Activated CD4-positive, alpha-beta T cell treated with anti-CD3 and anti-CD28 coated beads, Interleukin-2, amount 10 ng/mL, durations not matched to agents 7 days and 5 days (primary cell): ENCODE data around the gene CCDC8. TPM values are rescaled to one million over a fixed set of nuclear protein-coding genes. Genes with fewer than 3 reads are reported as not detected.
"Not testable (repeated sequence)": the region's sequence is repeated elsewhere in the genome, so short reads cannot be mapped to it uniquely, and the experiment has no call there.

Source experiments
- CTCF ChIA-PET: fragments of 350-600 bp; sonication (Branson Sonifier 250); formaldehyde crosslinking; loops from one replicate; lab custom pipeline; 2021; ENCODE audit warnings: antibody characterized with exemption; lab: Charles Lee
- POLR2A ChIA-PET: fragments of 350-600 bp; sonication (Branson Sonifier 250); formaldehyde crosslinking; loops from one replicate; lab custom pipeline; 2021; ENCODE audit warnings: antibody characterized with exemption; lab: Charles Lee
- DNase-seq: peaks from one replicate; pipeline ENCODE4 v3.0.0-alpha.2; 2020
- H3K27ac Mint-ChIP-seq: one replicate; pipeline ENCODE4 v1.8.0; 2021; ENCODE audit warnings: mild to moderate bottlenecking, moderate library complexity, mixed read lengths
- H3K27me3 Mint-ChIP-seq: one replicate; pipeline ENCODE4 v1.8.0; 2021; ENCODE audit warnings: mixed read lengths
- H3K36me3 Mint-ChIP-seq: one replicate; pipeline ENCODE4 v1.8.0; 2021; ENCODE audit warnings: low read depth, mixed read lengths
- H3K4me1 Mint-ChIP-seq: one replicate; pipeline ENCODE4 v1.8.0; 2021; ENCODE audit warnings: mixed read lengths
- H3K4me3 Mint-ChIP-seq: one replicate; pipeline ENCODE4 v1.8.0; 2021; ENCODE audit warnings: mild to moderate bottlenecking, moderate library complexity, mixed read lengths
- H3K9me3 Mint-ChIP-seq: one replicate; pipeline ENCODE4 v1.8.0; 2021; ENCODE audit warnings: mixed read lengths
- total RNA-seq, 2 experiments: library from RNA; stranded (reverse); gene quantifications; one replicate each; pipeline ENCODE4 v1.2.3, GENCODE V29; 2021

CCDC8 gene
- total RNA-seq, 2 experiments from 2014 or later = not detected

GRCh38 chr19:46447006-46447405 is 33.6 kb upstream of the CCDC8 start:
- no peak for DNase-seq
- Mint-ChIP-seq H3K27ac (no peak overlapping the region), H3K27me3 (peaks cover 20% of the 10 kb centered on the region), H3K4me3 (no peak overlapping the region), H3K9me3 (peaks cover 9% of the 10 kb centered on the region), H3K36me3 (no peaks in the 10 kb centered on the region), H3K4me1 (peaks cover 1% of the 10 kb centered on the region)
- ChIA-PET POLR2A (no interaction called here), CTCF (no interaction called here)

- Mint-ChIP-seq H3K9me3 (peaks cover 9% of the 10 kb centered on the region), H3K4me1 (peaks cover 1% of the 10 kb centered on the region), H3K4me3 (no peak overlapping the region), H3K27ac (no peak overlapping the region), H3K36me3 (no peaks in the 10 kb centered on the region), H3K27me3 (peaks cover 12% of the 10 kb centered on the region)
- DNase-seq = no peak
- CTCF ChIA-PET = interaction anchor here (0.7 kb wide), 1 partner anchor 18 kb away, joined by 3 read pairs; no protein-coding TSS in a partner anchor
- POLR2A ChIA-PET = no interaction called here
Observed at GRCh38 chr19:46446021-46446420, 32.7 kb upstream of the CCDC8 start.

GRCh38 chr19:46442808-46443450 is 29.6 kb upstream of the CCDC8 start:
- ChIA-PET CTCF (interaction anchor here (0.5 kb wide), 1 partner anchor 266 kb away, joined by 3 read pairs; no protein-coding TSS in a partner anchor), POLR2A (no interaction called here)
- no peaks in the 10 kb centered on the region for H3K36me3 Mint-ChIP-seq

GRCh38 chr19:46441866-46442265 is 28.5 kb upstream of the CCDC8 start:
- Mint-ChIP-seq H3K4me1 (peaks cover 1% of the 10 kb centered on the region), H3K27ac (no peak overlapping the region), H3K27me3 (no peaks in the 10 kb centered on the region), H3K36me3 (no peaks in the 10 kb centered on the region), H3K9me3 (no peaks in the 10 kb centered on the region), H3K4me3 (no peak overlapping the region)
- ChIA-PET CTCF (interaction anchor here (0.9 kb wide), 1 partner anchor 23 kb away, joined by 3 read pairs; no protein-coding TSS in a partner anchor), POLR2A (no interaction called here)
- DNase-seq = no peak

More at GRCh38 chr19:46442808-46443450, 29.6 kb upstream of the CCDC8 start:
- peaks cover 3% of the 10 kb centered on the region for H3K27me3 Mint-ChIP-seq
- H3K4me3 Mint-ChIP-seq = no peak overlapping the region
- no peak overlapping the region for H3K27ac Mint-ChIP-seq
- H3K4me1 Mint-ChIP-seq = peaks cover 1% of the 10 kb centered on the region
- no peak for DNase-seq
- no peaks in the 10 kb centered on the region for H3K9me3 Mint-ChIP-seq

GRCh38 chr19:46435689-46436088 is 22.3 kb upstream of the CCDC8 start:
- H3K4me1 Mint-ChIP-seq, H3K27ac Mint-ChIP-seq, H3K4me3 Mint-ChIP-seq, DNase-seq, H3K9me3 Mint-ChIP-seq, POLR2A ChIA-PET, CTCF ChIA-PET, H3K36me3 Mint-ChIP-seq: not testable (repeated sequence)
- peaks cover 20% of the 10 kb centered on the region for H3K27me3 Mint-ChIP-seq

GRCh38 chr19:46435009-46435408 is 21.6 kb upstream of the CCDC8 start:
- Mint-ChIP-seq H3K9me3 (no peaks in the 10 kb centered on the region), H3K36me3 (no peaks in the 10 kb centered on the region), H3K27me3 (peaks cover 26% of the 10 kb centered on the region), H3K4me1 (peaks cover under 1% of the 10 kb centered on the region), H3K27ac (no peak overlapping the region), H3K4me3 (no peak overlapping the region)
- DNase-seq = no peak
- CTCF ChIA-PET = no interaction called here
- POLR2A ChIA-PET = no interaction called here

GRCh38 chr19:46433470-46433869 is 20.1 kb upstream of the CCDC8 start:
- H3K36me3 Mint-ChIP-seq, H3K9me3 Mint-ChIP-seq, POLR2A ChIA-PET, H3K27ac Mint-ChIP-seq, DNase-seq, H3K4me3 Mint-ChIP-seq: not testable (repeated sequence)
- H3K4me1 Mint-ChIP-seq = peaks cover 11% of the 10 kb centered on the region
- peaks cover 41% of the 10 kb centered on the region for H3K27me3 Mint-ChIP-seq
- CTCF ChIA-PET = interaction anchor here (1.1 kb wide), 1 partner anchor 9 kb away, joined by 3 read pairs; no protein-coding TSS in a partner anchor

GRCh38 chr19:46431824-46432223 is 18.5 kb upstream of the CCDC8 start:
- Mint-ChIP-seq H3K36me3 (no peaks in the 10 kb centered on the region), H3K9me3 (no peaks in the 10 kb centered on the region), H3K27ac (no peak overlapping the region), H3K4me1 (peaks cover 23% of the 10 kb centered on the region), H3K4me3 (no peak overlapping the region), H3K27me3 (peaks cover 55% of the 10 kb centered on the region)
- POLR2A ChIA-PET = no interaction called here
- DNase-seq = no peak
- CTCF ChIA-PET = no interaction called here

- DNase-seq = no peak
- H3K4me1 Mint-ChIP-seq = peaks cover 26% of the 10 kb centered on the region
- ChIA-PET POLR2A (no interaction called here), CTCF (no interaction called here)
- peaks cover 68% of the 10 kb centered on the region for H3K27me3 Mint-ChIP-seq
- H3K9me3 Mint-ChIP-seq = no peaks in the 10 kb centered on the region
- no peak overlapping the region for H3K27ac Mint-ChIP-seq
- H3K4me3 Mint-ChIP-seq = no peak overlapping the region
- no peaks in the 10 kb centered on the region for H3K36me3 Mint-ChIP-seq
Observed at GRCh38 chr19:46429999-46430398, 16.6 kb upstream of the CCDC8 start.

- H3K27me3 Mint-ChIP-seq = peaks cover 68% of the 10 kb centered on the region
- CTCF ChIA-PET = interaction anchor here (0.5 to 1.4 kb wide), 2 partner anchors 17 to 276 kb away, joined by 3 read pairs; no protein-coding TSS in a partner anchor
- peak; percentile 65 for DNase-seq
- H3K9me3 Mint-ChIP-seq = no peaks in the 10 kb centered on the region
- peak within 1 kb of the TSS; percentile 23 for H3K4me3 Mint-ChIP-seq
- H3K27ac Mint-ChIP-seq = peak within 1 kb of the TSS; percentile 26
- peaks cover 26% of the 10 kb centered on the region for H3K4me1 Mint-ChIP-seq
- POLR2A ChIA-PET = no interaction called here
- H3K36me3 Mint-ChIP-seq = no peaks in the 10 kb centered on the region
Observed at GRCh38 chr19:46428239-46429135, 15.1 kb upstream of the CCDC8 start, which contains the start of gene PNMA8C. Gene PNMA8C (minus strand): TSS chr19:46428936. CDS start chr19:46428359, 577 bp downstream.

GRCh38 chr19:46427518-46428045 is 14.2 kb upstream of the CCDC8 start:
- H3K4me1 Mint-ChIP-seq = peaks cover 26% of the 10 kb centered on the region
- POLR2A ChIA-PET = no interaction called here
- H3K36me3 Mint-ChIP-seq = no peaks in the 10 kb centered on the region
- no peaks in the 10 kb centered on the region for H3K9me3 Mint-ChIP-seq
- no peak overlapping the region for H3K27ac Mint-ChIP-seq
- H3K4me3 Mint-ChIP-seq = no peak overlapping the region
- H3K27me3 Mint-ChIP-seq = peaks cover 73% of the 10 kb centered on the region
- no peak for DNase-seq
- CTCF ChIA-PET = interaction anchor here (1.4 kb wide), 1 partner anchor 18 kb away, joined by 3 read pairs; no protein-coding TSS in a partner anchor

GRCh38 chr19:46426506-46427162 is 13.3 kb upstream of the CCDC8 start:
- Mint-ChIP-seq H3K9me3 (no peaks in the 10 kb centered on the region), H3K27ac (peak overlapping the region; percentile 15), H3K4me3 (peak overlapping the region; percentile 8), H3K36me3 (no peaks in the 10 kb centered on the region), H3K4me1 (peaks cover 26% of the 10 kb centered on the region), H3K27me3 (peaks cover 72% of the 10 kb centered on the region)
- DNase-seq = peak; percentile 23
- ChIA-PET CTCF (no interaction called here), POLR2A (no interaction called here)
